ENCODE measurements around the gene HTR3B. TPM values are rescaled to one million over a fixed set of nuclear protein-coding genes. Genes with fewer than 3 reads are reported as not detected.

Gene HTR3B
- total RNA-seq, 2 experiments from 2014 or later = not detected

GRCh38 chr11:113984781-113985180 is 80.2 kb downstream of the HTR3B start:
- CTCF ChIA-PET = no interaction called here
- POLR2A ChIA-PET = no interaction called here

GRCh38 chr11:113985906-113986305 is 81.3 kb downstream of the HTR3B start:
- ChIA-PET CTCF (no interaction called here), POLR2A (no interaction called here)

- ChIA-PET CTCF (interaction anchor here (1.5 kb wide), 1 partner anchor 274 kb away, joined by 3 read pairs; no protein-coding TSS in a partner anchor), POLR2A (no interaction called here)
These were observed 82.0 kb downstream of the HTR3B start for GRCh38 chr11:113986351-113987140.

GRCh38 chr11:113989381-113989780 is 84.8 kb downstream of the HTR3B start:
- POLR2A ChIA-PET = no interaction called here
- CTCF ChIA-PET = interaction anchor here (0.6 kb wide), 1 partner anchor 14 kb away, joined by 4 read pairs; no protein-coding TSS in a partner anchor

- POLR2A ChIA-PET = no interaction called here
These were observed 85.3 kb downstream of the HTR3B start for GRCh38 chr11:113989916-113990315.

GRCh38 chr11:113991170-113991569 is 86.6 kb downstream of the HTR3B start:
- POLR2A ChIA-PET = no interaction called here

More at GRCh38 chr11:113989916-113990315, 85.3 kb downstream of the HTR3B start:
- CTCF ChIA-PET = interaction anchor here (0.6 kb wide), 1 partner anchor 13 kb away, joined by 4 read pairs; no protein-coding TSS in a partner anchor

GRCh38 chr11:113991718-113992458 is 87.3 kb downstream of the HTR3B start:
- POLR2A ChIA-PET = no interaction called here
- CTCF ChIA-PET = interaction anchor here (0.6 to 5.8 kb wide), 2 partner anchors 269 to 358 kb away, joined by 5 to 51 read pairs; no protein-coding TSS in a partner anchor

More at GRCh38 chr11:113991170-113991569, 86.6 kb downstream of the HTR3B start:
- CTCF ChIA-PET = no interaction called here

- ChIA-PET CTCF (interaction anchor here (5.8 kb wide), 1 partner anchor 268 kb away, joined by 51 read pairs; no protein-coding TSS in a partner anchor), POLR2A (no interaction called here)
These were observed 88.0 kb downstream of the HTR3B start for GRCh38 chr11:113992459-113993110.

GRCh38 chr11:113994077-113994954 is 89.7 kb downstream of the HTR3B start:
- ChIA-PET CTCF (interaction anchor here (1.3 to 5.8 kb wide), 3 partner anchors 98 to 271 kb away, joined by 3 to 51 read pairs (median 5); no protein-coding TSS in a partner anchor), POLR2A (no interaction called here)

Other genes with a start within 250 kb of the HTR3B start
- under 1 TPM; 0.25 to 0.65 TPM for gene TMPRSS5, start 198.5 kb upstream of the HTR3B start, total RNA-seq
- gene ZW10, start 131.1 kb upstream of the HTR3B start, total RNA-seq = 10 to 100 TPM; 22.2 to 22.8 TPM
- gene CLDN25, start 125.0 kb upstream of the HTR3B start, total RNA-seq = not detected
- 10 to 100 TPM; 21.2 to 24.7 TPM for gene USP28, start 29.2 kb upstream of the HTR3B start, total RNA-seq
- not detected for gene HTR3A, start 70.3 kb downstream of the HTR3B start, total RNA-seq
- 1 to 10 TPM in 1 of 2 experiments, under 1 TPM in 1; 0.96 to 1.4 TPM for gene ZBTB16, start 154.9 kb downstream of the HTR3B start, total RNA-seq

Measured in activated CD8-positive, alpha-beta memory T cell treated with anti-CD3 and anti-CD28 coated beads for 36 hours (primary cell).